HepG2 (cell line): ENCODE results near the gene L3MBTL1. TPM values are rescaled to one million over a fixed set of nuclear protein-coding genes. Genes with fewer than 3 reads are reported as not detected.

Source experiments
- CBX5 ChIP-seq: sonication (generic); formaldehyde crosslinking; IDR thresholded peaks from 2 replicates; pipeline ENCODE4 v1.4.0; 2020; ENCODE audit warnings: missing genetic modification reagents, borderline replicate concordance
- HMGXB4 ChIP-seq, 2 experiments: sonication (generic) in 1 of 2; formaldehyde crosslinking in 1 of 2; IDR thresholded peaks; 2 replicates each; pipeline versions ENCODE4 v1.4.0 to v1.6.1; 2018 to 2020; ENCODE audit warnings: missing genetic modification reagents in 2 of 2, borderline replicate concordance in 1 of 2, low read depth in 1 of 2, mild to moderate bottlenecking in 1 of 2, missing biosample characterization in 1 of 2
- HOXA3 ChIP-seq: sonication (generic); formaldehyde crosslinking; IDR thresholded peaks from 2 replicates; pipeline ENCODE4 v1.5.0; 2020; ENCODE audit warnings: missing genetic modification reagents
- KIAA2018 ChIP-seq: sonication (generic); formaldehyde crosslinking; IDR thresholded peaks from 2 replicates; pipeline ENCODE4 v1.5.0; 2020; ENCODE audit warnings: mild to moderate bottlenecking, missing genetic modification reagents, borderline replicate concordance
- KLF6 ChIP-seq: IDR thresholded peaks from 2 replicates; pipeline ENCODE4 v1.8.0; 2016; ENCODE audit warnings: missing biosample characterization, missing genetic modification reagents
- NFYC ChIP-seq: IDR thresholded peaks from 2 replicates; pipeline ENCODE4 v1.6.1; 2016; ENCODE audit warnings: missing genetic modification reagents, missing compliant biosample characterization
- POGZ ChIP-seq: sonication (generic); formaldehyde crosslinking; IDR thresholded peaks from 2 replicates; pipeline ENCODE4 v1.4.0; 2020; ENCODE audit warnings: mild to moderate bottlenecking, missing genetic modification reagents
- SNAPC2 ChIP-seq: sonication (generic); formaldehyde crosslinking; IDR thresholded peaks from 2 replicates; pipeline ENCODE4 v1.8.1; 2022; ENCODE audit warnings: mild to moderate bottlenecking, missing genetic modification reagents
- SSRP1 ChIP-seq: IDR thresholded peaks from 2 replicates; pipeline ENCODE4 v1.6.1; 2016; ENCODE audit warnings: control low read depth
- TFAP4 ChIP-seq: sonication (generic); IDR thresholded peaks from 2 replicates; pipeline ENCODE4 v1.6.1; 2016; ENCODE audit warnings: low read depth, borderline replicate concordance
- ZNF20 ChIP-seq: sonication (generic); formaldehyde crosslinking; IDR thresholded peaks from 2 replicates; pipeline ENCODE4 v1.4.0; 2020; ENCODE audit warnings: mild to moderate bottlenecking, moderate library complexity, missing genetic modification reagents
- ZNF577 ChIP-seq: sonication (generic); formaldehyde crosslinking; IDR thresholded peaks from 2 replicates; pipeline ENCODE4 v1.4.0; 2020; ENCODE audit warnings: mild to moderate bottlenecking, low read depth, missing genetic modification reagents, borderline replicate concordance
- polyA plus RNA-seq, 8 experiments: library from polyadenylated mRNA; depleted of rRNA in 3 of 8; stranded (reverse) in 7 of 8; unstranded in 1 of 8; fragments of >200 nt; fragmentation: Illumina TruSeq in 4 of 8; extraction: Trizol in 4 of 8; gene quantifications; 2 replicates each; pipeline versions ENCODE4 v1.2.1 to v1.2.3, GENCODE V29; 2011 to 2016; ENCODE audit warnings: low read depth in 4 of 8, missing spikeins in 1 of 8, mixed read lengths in 1 of 8; ENCODE audit not compliant: insufficient read depth in 1 of 8
- total RNA-seq, 5 experiments: library from RNA; depleted of rRNA; stranded (reverse); fragments of >200 nt; fragmentation: Illumina TruSeq; extraction: Trizol; gene quantifications; 2 replicates each; pipeline ENCODE4 v1.2.3, GENCODE V29; 2016; ENCODE audit warnings: low read depth in 1 of 5
- TF ChIP-seq, protein P1 (sequence below): sonication (generic); formaldehyde crosslinking; IDR thresholded peaks from 2 replicates; pipeline ENCODE4 v1.8.0; 2022; ENCODE audit warnings: missing genetic modification reagents, mild to moderate bottlenecking, inconsistent platforms, borderline replicate concordance

L3MBTL1 gene
- total and polyA plus RNA-seq, 2 of the 13 experiments (the other 11 are each of a cell fraction or from before 2014, with no cell fraction given), result 9.0 to 17.8 TPM

DNA sequence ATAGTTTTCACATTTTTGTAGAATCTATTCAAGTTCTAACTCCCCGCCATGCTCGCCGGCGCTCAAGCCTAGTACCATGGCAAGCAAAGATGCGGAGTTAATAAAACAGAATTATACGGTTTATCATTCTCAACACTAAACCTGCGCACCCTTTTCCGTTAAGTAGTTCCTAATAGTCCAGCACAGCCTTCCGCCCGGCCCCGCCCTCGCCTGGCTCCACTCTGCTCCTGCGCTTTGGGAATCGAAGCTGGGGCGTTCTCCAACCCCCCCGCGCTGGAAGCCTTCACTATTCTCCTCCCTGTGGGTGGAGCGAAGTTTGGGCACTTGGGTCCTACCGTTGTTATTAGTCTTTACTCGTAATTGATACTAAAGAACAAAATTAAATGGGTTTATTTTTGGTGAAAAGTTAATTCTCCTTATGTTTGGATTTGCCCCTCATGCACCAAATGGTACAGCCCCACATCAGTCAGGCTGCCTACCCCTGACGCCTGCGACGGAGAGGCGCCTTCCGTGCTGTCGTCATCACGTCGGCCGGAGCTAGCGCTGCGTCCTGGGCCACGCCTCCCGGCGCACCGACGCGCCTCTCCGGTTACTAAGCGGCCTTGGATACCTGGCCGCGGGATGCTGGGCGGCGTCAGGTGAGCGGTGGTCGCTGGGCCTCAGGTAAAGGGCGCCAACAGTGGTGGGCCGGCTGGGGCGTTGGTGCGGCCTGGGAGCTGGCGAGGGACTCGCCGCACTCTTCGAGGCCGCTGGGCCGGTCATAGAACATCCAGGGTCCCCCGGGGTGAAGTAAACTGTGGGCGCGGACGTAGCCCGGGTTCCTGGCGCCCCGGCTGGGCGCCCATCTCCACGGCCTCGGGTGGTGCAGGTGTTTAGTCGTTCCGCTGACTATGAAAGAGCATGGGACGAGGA is 83.2 kb downstream of the L3MBTL1 start, which contains the start of gene IFT52 (continued):
- TF ChIP-seq KIAA2018 (CRISPR knock-in tag), result 0 out of 2 replicates have a peak, but pooled peaks have one; percentile 67
- TF ChIP-seq SSRP1, result no peak
- peak; percentile 37 to 95; a peak in 3 of 4 replicates for TF ChIP-seq HMGXB4 (CRISPR knock-in tag; IDR thresholded peaks at IDR 0.05; ENCODE audit: borderline replicate concordance in 1 of 2, low read depth in 1 of 2)
- no peak for TF ChIP-seq NFYC (CRISPR knock-in tag)
- peak; percentile 58; the same call in 1 of the 2 replicates for TF ChIP-seq TFAP4
- TF ChIP-seq HOXA3 (CRISPR knock-in tag), result peak; percentile 92
- TF ChIP-seq SNAPC2 (CRISPR knock-in tag), result 0 out of 2 replicates have a peak, but pooled peaks have one; percentile 18
- TF ChIP-seq POGZ (CRISPR knock-in tag), result peak; percentile 83
- peak; percentile 26; the same call in 1 of the 2 replicates for TF ChIP-seq CBX5
- peak; percentile 89; the same call in 1 of the 2 replicates for TF ChIP-seq ZNF20
- TF ChIP-seq, protein P1, sequence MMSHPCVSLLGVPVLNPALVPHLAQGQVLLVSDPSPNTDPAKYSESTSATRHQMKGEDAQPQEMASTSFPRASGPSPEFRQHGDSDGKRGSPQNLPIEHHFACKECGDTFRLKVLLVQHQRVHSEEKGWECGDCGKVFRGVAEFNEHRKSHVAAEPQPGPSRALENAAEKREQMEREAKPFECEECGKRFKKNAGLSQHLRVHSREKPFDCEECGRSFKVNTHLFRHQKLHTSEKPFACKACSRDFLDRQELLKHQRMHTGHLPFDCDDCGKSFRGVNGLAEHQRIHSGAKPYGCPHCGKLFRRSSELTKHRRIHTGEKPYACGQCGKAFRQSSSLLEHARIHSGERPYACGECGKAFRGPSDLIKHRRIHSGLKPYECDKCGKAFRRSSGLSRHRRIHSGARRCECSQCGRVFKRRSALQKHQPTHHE (CRISPR knock-in tag), result peak; percentile 70; the same call in 1 of the 2 replicates
- 0 out of 2 replicates have a peak, but pooled peaks have one; percentile 83 for TF ChIP-seq ZNF577 (CRISPR knock-in tag)
- no peak for TF ChIP-seq KLF6 (CRISPR knock-in tag)
